IMR-90 (cell line): Measurements from ENCODE around the gene TPM2. TPM values are rescaled to one million over a fixed set of nuclear protein-coding genes. Genes with fewer than 3 reads are reported as not detected.

Experiments used
- ATAC-seq: fragments of 200-7000 bp; cut with Tn5 transposase; 2 replicates; pipeline ENCODE4 v1.9.1; 2020; ENCODE audit warnings: low read depth, mild to moderate bottlenecking, moderate library complexity
- BruUV-seq: library from RNA; stranded (reverse); fragments of 400-500 nt; replicated peaks from 2 replicates; lab custom pipeline; 2021; lab: Mats Ljungman, UMichigan
- CTCF ChIA-PET: fragments of 300-600 bp; formaldehyde crosslinking; extraction: SDS; loops from one replicate; lab custom pipeline; 2021; ENCODE audit warnings: antibody characterized with exemption; lab: Yijun Ruan, JAX
- POLR2A ChIA-PET: fragments of 300-600 bp; sonication (Branson Sonifier 250); formaldehyde crosslinking; loops from one replicate; lab custom pipeline; 2022; ENCODE audit warnings: antibody characterized with exemption; ENCODE audit not compliant: unreplicated experiment; lab: Charles Lee
- DNase-seq: peaks from one replicate; pipeline ENCODE4 v3.0.0; 2013
- H2AFZ ChIP-seq: replicated peaks from 2 replicates; pipeline ENCODE3; 2013; ENCODE audit warnings: low read length, mild to moderate bottlenecking; ENCODE audit not compliant: poor library complexity
- H2AK5ac ChIP-seq: 2 replicates; pipeline ENCODE4 v1.6.1; 2013; ENCODE audit warnings: low read depth, low read length, inconsistent platforms
- H2AK9ac ChIP-seq: replicated peaks from 2 replicates; pipeline ENCODE3; 2013; ENCODE audit warnings: mild to moderate bottlenecking, low read depth, low read length, moderate library complexity; ENCODE audit not compliant: poor library complexity
- H2BK120ac ChIP-seq: 2 replicates; pipeline ENCODE4 v1.6.1; 2013; ENCODE audit warnings: low read depth, low read length, inconsistent platforms
- H2BK15ac ChIP-seq: 3 replicates; pipeline ENCODE4 v1.6.1; 2013; ENCODE audit warnings: low read depth, low read length, inconsistent platforms
- H2BK20ac ChIP-seq: 2 replicates; pipeline ENCODE4 v1.6.1; 2013; ENCODE audit warnings: low read depth, mild to moderate bottlenecking, inconsistent platforms, low read length, moderate library complexity
- H2BK5ac ChIP-seq: 2 replicates; pipeline ENCODE4 v1.6.1; 2013; ENCODE audit warnings: mild to moderate bottlenecking, low read depth, low read length, inconsistent platforms; ENCODE audit not compliant: poor library complexity, severe bottlenecking
- H3K14ac ChIP-seq: replicated peaks from 2 replicates; pipeline ENCODE4 v1.6.1; 2013; ENCODE audit warnings: low read depth, low read length, inconsistent platforms
- H3K18ac ChIP-seq: 2 replicates; pipeline ENCODE4 v1.6.1; 2013; ENCODE audit warnings: low read depth, low read length, control low read depth
- H3K23ac ChIP-seq: 2 replicates; pipeline ENCODE4 v1.6.1; 2013; ENCODE audit warnings: low read depth, low read length, inconsistent platforms
- H3K27ac ChIP-seq: 2 replicates; pipeline ENCODE4 v1.5.1; 2013; ENCODE audit warnings: mild to moderate bottlenecking, control low read depth, low read length; ENCODE audit not compliant: insufficient read depth
- H3K27me3 ChIP-seq: 2 replicates; pipeline ENCODE4 v1.6.1; 2013; ENCODE audit warnings: low read length; ENCODE audit not compliant: control insufficient read depth, insufficient read depth
- H3K36me3 ChIP-seq: 2 replicates; pipeline ENCODE4 v1.6.1; 2013; ENCODE audit warnings: low read length, mixed read lengths; ENCODE audit not compliant: control insufficient read depth, insufficient read depth
- H3K4ac ChIP-seq: 2 replicates; pipeline ENCODE4 v1.6.1; 2013; ENCODE audit warnings: low read depth, low read length, inconsistent platforms
- H3K4me1 ChIP-seq: 2 replicates; pipeline ENCODE4 v1.6.1; 2013; ENCODE audit warnings: low read length, mixed read lengths; ENCODE audit not compliant: control insufficient read depth, insufficient read depth
- H3K4me2 ChIP-seq: 2 replicates; pipeline ENCODE4 v1.6.1; 2013; ENCODE audit warnings: low read depth, mild to moderate bottlenecking, control low read depth, low read length, moderate library complexity
- H3K4me3 ChIP-seq: 2 replicates; pipeline ENCODE4 v1.5.1; 2013; ENCODE audit warnings: low read depth, mild to moderate bottlenecking, control low read depth, low read length, moderate library complexity; ENCODE audit not compliant: insufficient read depth
- H3K56ac ChIP-seq: 2 replicates; pipeline ENCODE4 v1.6.1; 2013; ENCODE audit warnings: low read length, inconsistent platforms; ENCODE audit not compliant: insufficient read depth; ENCODE audit errors: extremely low read depth
- H3K79me1 ChIP-seq, 2 experiments: 2 replicates each; pipeline ENCODE4 v1.6.1; 2013; ENCODE audit warnings: low read length in 2 of 2, inconsistent platforms in 1 of 2, low read depth in 1 of 2
- H3K9ac ChIP-seq: 2 replicates; pipeline ENCODE4 v1.6.1; 2013; ENCODE audit warnings: low read depth, low read length, control low read depth
- H3K9me1 ChIP-seq: 2 replicates; pipeline ENCODE4 v1.6.1; 2013; ENCODE audit warnings: low read length, inconsistent platforms; ENCODE audit not compliant: insufficient read depth
- H3K9me3 ChIP-seq: 2 replicates; pipeline ENCODE4 v1.6.1; 2013; ENCODE audit warnings: low read length; ENCODE audit not compliant: control insufficient read depth, insufficient read depth
- H4K20me1 ChIP-seq: 2 replicates; pipeline ENCODE4 v1.6.1; 2013; ENCODE audit warnings: low read length, inconsistent platforms; ENCODE audit not compliant: insufficient read depth
- H4K5ac ChIP-seq: 2 replicates; pipeline ENCODE4 v1.6.1; 2013; ENCODE audit warnings: mild to moderate bottlenecking, low read depth, low read length, control low read depth
- H4K8ac ChIP-seq, 2 experiments: 2 replicates each; pipeline ENCODE4 v1.6.1; 2013; ENCODE audit warnings: low read depth in 2 of 2, low read length in 2 of 2, control low read depth in 1 of 2, inconsistent platforms in 1 of 2
- H4K91ac ChIP-seq: 2 replicates; pipeline ENCODE4 v1.6.1; 2013; ENCODE audit warnings: low read depth, low read length, inconsistent platforms; ENCODE audit not compliant: insufficient read depth
- BHLHE40 ChIP-seq: fragments of 150-350 bp; IDR thresholded peaks from 2 replicates; pipeline ENCODE4 v1.6.1; 2016; ENCODE audit warnings: mild to moderate bottlenecking, low read depth, low read length
- CEBPB ChIP-seq: IDR thresholded peaks from 2 replicates; pipeline ENCODE4 v1.6.1; 2012; ENCODE audit warnings: low read depth, low read length, improper control_type of control experiment
- CTCF ChIP-seq: conservative IDR thresholded peaks from 2 replicates; pipeline ENCODE4 v1.5.1; 2012; ENCODE audit warnings: mild to moderate bottlenecking, low read depth, low read length, improper control_type of control experiment
- MAFK ChIP-seq: IDR thresholded peaks from 2 replicates; pipeline ENCODE4 v1.6.1; 2012; ENCODE audit warnings: low read depth, low read length, improper control_type of control experiment
- MAZ ChIP-seq: IDR thresholded peaks from 2 replicates; pipeline ENCODE4 v1.6.1; 2012; ENCODE audit warnings: low read depth, mild to moderate bottlenecking, low read length, improper control_type of control experiment, moderate library complexity, borderline replicate concordance
- MXI1 ChIP-seq: IDR thresholded peaks from 2 replicates; pipeline ENCODE4 v1.6.1; 2012; ENCODE audit warnings: low read depth, mild to moderate bottlenecking, low read length, moderate library complexity, borderline replicate concordance
- POLR2A ChIP-seq: IDR thresholded peaks from 2 replicates; pipeline ENCODE4 v1.6.1; 2012; ENCODE audit warnings: mild to moderate bottlenecking, low read depth, low read length
- WGBS, 2 experiments: methylation state at CpG; one replicate each; pipeline versions ENCODE4 v1.1.5 to v1.1.7; 2013; ENCODE audit warnings: missing lambda C conversion rate in 2 of 2; ENCODE audit not compliant: insufficient read length in 1 of 2; ENCODE audit errors: extremely low coverage in 2 of 2; 5-methylcytosine and 5-hydroxymethylcytosine counted together
- dilution Hi-C: fragments of 300-500 bp; cut with HindIII; formaldehyde crosslinking; loops from one replicate; pipeline ENCODE4 v1.14.3; 2018; ENCODE audit warnings: low sequenced_read_pairs; ENCODE audit not compliant: unreplicated experiment
- in situ Hi-C: fragments of 300-500 bp; cut with MboI; formaldehyde crosslinking; loops from 3 replicates; pipeline ENCODE4 v1.14.3; 2019; ENCODE audit warnings: low sequenced_read_pairs, inconsistent platforms, mixed read lengths
- intact Hi-C: fragments of 100-400 bp; cut with micrococcal nuclease; formaldehyde crosslinking; loops from 2 replicates; pipeline ENCODE4 v1.10.0; 2022
- polyA plus RNA-seq, 3 experiments: library from polyadenylated mRNA; depleted of rRNA; stranded (reverse); fragments of >200 nt; gene quantifications; 2 replicates each; pipeline ENCODE4 v1.2.3, GENCODE V29; 2012; ENCODE audit warnings: low replicate concordance in 1 of 3
- total RNA-seq: library from RNA; depleted of rRNA; stranded (reverse); fragments of >200 nt; gene quantifications from 2 replicates; pipeline ENCODE4 v1.2.3, GENCODE V29; 2012

The TPM2 gene
- total and polyA plus RNA-seq, 2 of the 4 experiments (the other 2 are of a cell fraction), result 960 to 2,500 TPM

- H3K4me3 ChIP-seq, result peak within 1 kb of the TSS; percentile 72
- peak; percentile 94; the same call in 1 of the 2 replicates for TF ChIP-seq MAZ
- peak; percentile 24; the same call in 1 of the 2 replicates for TF ChIP-seq POLR2A
- peak; percentile 96 for TF ChIP-seq MXI1
- no peak for TF ChIP-seq BHLHE40
- TF ChIP-seq MAFK, result no peak
- peak; percentile 23; the same call in 1 of the 2 replicates for TF ChIP-seq CTCF
- TF ChIP-seq CEBPB, result no peak
- H3K56ac ChIP-seq, result peak within 1 kb of the TSS; percentile 66
- peak within 1 kb of the TSS; percentile 90; the same call in 2 of the 3 replicates for H2BK15ac ChIP-seq
- H3K4me1 ChIP-seq, result peaks cover 25% of the 10 kb centered on the region
- ChIA-PET POLR2A (interaction anchor here (0.9 to 1.3 kb wide), 3 partner anchors 13 to 68 kb away, joined by 3 to 11 read pairs (median 4); partner anchors contain the start of genes CREB3 and TLN1), CTCF (interaction anchor here (0.8 to 1.5 kb wide), 2 partner anchors 13 kb away, joined by 4 to 5 read pairs; no protein-coding TSS in a partner anchor)
- dilution Hi-C loops, result no loop called here
- BruUV-seq, result no TSS peak
- WGBS, 2 experiments, result 0% methylated on average over 18 of the region's 58 CpGs; no CpG with 5 or more reads in 1 of the 2 experiments
- H2BK120ac ChIP-seq, result peak within 1 kb of the TSS; percentile 77
- peak within 1 kb of the TSS; percentile 92 for H3K4me2 ChIP-seq
- peak within 1 kb of the TSS; percentile 84 for H3K14ac ChIP-seq
- H3K9me3 ChIP-seq, result no peaks in the 10 kb centered on the region
- H3K27me3 ChIP-seq, result no peaks in the 10 kb centered on the region
- H4K91ac ChIP-seq, result peak within 1 kb of the TSS; percentile 88
- peak within 1 kb of the TSS; percentile 25 for H3K18ac ChIP-seq
- H4K5ac ChIP-seq, result peak within 1 kb of the TSS; percentile 70; the same call in 1 of the 2 replicates
- DNase-seq, result peak; percentile 68
- peak within 1 kb of the TSS; percentile 75 for H3K27ac ChIP-seq
- peaks cover 11% of the 10 kb centered on the region for H3K36me3 ChIP-seq
- H4K8ac ChIP-seq, result peak within 1 kb of the TSS; percentile 92 to 94
- peak within 1 kb of the TSS; percentile 79 for H3K9ac ChIP-seq
- peaks cover 27% of the 10 kb centered on the region for H3K9me1 ChIP-seq
- peak within 1 kb of the TSS; percentile 98 for H2AFZ ChIP-seq
- peak; percentile 82 for ATAC-seq
- H3K79me1 ChIP-seq, result peaks cover 28 to 53% of the 10 kb centered on the region in 2 experiments; a peak in 3 of 4 replicates
- peak within 1 kb of the TSS; percentile 52 for H2AK5ac ChIP-seq
- H2AK9ac ChIP-seq, result peak within 1 kb of the TSS; percentile 87
- peak within 1 kb of the TSS; percentile 66 for H2BK5ac ChIP-seq
- peak within 1 kb of the TSS; percentile 14; the same call in 1 of the 2 replicates for H2BK20ac ChIP-seq
- in situ Hi-C loops, result no loop called here
- H4K20me1 ChIP-seq, result no peaks in the 10 kb centered on the region
- intact Hi-C loops, result loop anchor here (2.0 kb wide), 1 partner anchor 16 kb away; no protein-coding TSS in a partner anchor
- peak within 1 kb of the TSS; percentile 63 for H3K23ac ChIP-seq
- H3K4ac ChIP-seq, result peak within 1 kb of the TSS; percentile 59
Measured at GRCh38 chr9:35664531-35665470, 24.9 kb downstream of the TPM2 start, which contains the start of gene ARHGEF39. Gene ARHGEF39 (minus strand): TSS chr9:35665195. CDS start chr9:35665169, 26 bp downstream.
